GM19438 (cell line): ENCODE data around the gene ZNF341.

Experiments used
- ATAC-seq: cut with Tn5 transposase; IDR thresholded peaks from one replicate; pipeline ENCODE4 v1.9.1; 2021; ENCODE audit warnings: low read depth; ENCODE audit not compliant: unreplicated experiment

The ZNF341 gene

GRCh38 chr20:33765099-33765498, 33.3 kb downstream of the ZNF341 start:
- ATAC-seq = no peak

- no peak for ATAC-seq
Observed at GRCh38 chr20:33765592-33765991, 33.8 kb downstream of the ZNF341 start.

GRCh38 chr20:33766686-33767085, 34.9 kb downstream of the ZNF341 start:
- ATAC-seq = no peak

- no peak for ATAC-seq
Observed at GRCh38 chr20:33767777-33768138, 36.0 kb downstream of the ZNF341 start.

GRCh38 chr20:33769043-33769442, 37.2 kb downstream of the ZNF341 start:
- ATAC-seq = no peak

DNA sequence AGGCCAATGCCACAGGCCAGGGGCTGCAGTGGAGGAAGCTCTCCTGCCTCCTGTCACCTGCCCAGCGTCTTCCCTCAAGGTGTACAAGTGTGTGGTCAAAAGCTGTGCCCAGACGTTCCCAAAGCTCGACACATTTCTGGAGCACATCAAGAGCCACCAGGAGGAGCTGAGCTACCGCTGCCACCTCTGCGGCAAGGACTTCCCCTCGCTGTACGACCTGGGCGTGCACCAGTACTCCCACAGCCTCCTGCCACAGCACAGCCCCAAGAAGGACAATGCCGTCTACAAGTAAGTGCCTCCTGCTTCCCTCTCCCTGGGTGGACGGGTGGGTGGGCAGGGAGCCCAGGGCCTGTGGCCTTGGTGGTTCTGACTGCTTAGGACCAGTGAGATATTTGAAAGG, 38.2 kb downstream of the ZNF341 start:
- no peak for ATAC-seq

DNA sequence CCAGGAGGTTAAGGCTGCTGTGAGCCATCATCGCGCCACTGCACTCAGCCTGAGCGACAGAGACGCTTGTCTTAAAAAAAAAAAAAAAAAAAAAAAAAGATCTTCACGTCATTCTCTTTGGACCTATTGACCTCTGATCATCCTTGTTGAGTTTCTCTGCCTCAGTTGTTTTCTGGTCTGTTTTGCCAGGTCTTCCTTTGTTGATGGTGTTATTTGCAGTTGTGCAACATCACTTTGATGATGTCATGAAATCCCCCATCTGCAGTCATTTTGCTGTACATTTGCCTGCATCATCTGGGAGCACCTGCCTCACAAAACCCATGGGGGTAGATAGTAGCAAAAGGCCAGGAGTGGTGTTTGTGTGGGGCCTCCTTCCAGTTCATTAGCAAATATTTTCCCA, 40.1 kb downstream of the ZNF341 start:
- no peak for ATAC-seq

GRCh38 chr20:33772439-33772838, 40.6 kb downstream of the ZNF341 start:
- ATAC-seq = no peak

- ATAC-seq = peak; percentile 48
Observed at GRCh38 chr20:33773412-33774089, 41.8 kb downstream of the ZNF341 start.

GRCh38 chr20:33777816-33778215, 46.0 kb downstream of the ZNF341 start:
- ATAC-seq = no peak

GRCh38 chr20:33781133-33781532, 49.3 kb downstream of the ZNF341 start:
- no peak for ATAC-seq

DNA sequence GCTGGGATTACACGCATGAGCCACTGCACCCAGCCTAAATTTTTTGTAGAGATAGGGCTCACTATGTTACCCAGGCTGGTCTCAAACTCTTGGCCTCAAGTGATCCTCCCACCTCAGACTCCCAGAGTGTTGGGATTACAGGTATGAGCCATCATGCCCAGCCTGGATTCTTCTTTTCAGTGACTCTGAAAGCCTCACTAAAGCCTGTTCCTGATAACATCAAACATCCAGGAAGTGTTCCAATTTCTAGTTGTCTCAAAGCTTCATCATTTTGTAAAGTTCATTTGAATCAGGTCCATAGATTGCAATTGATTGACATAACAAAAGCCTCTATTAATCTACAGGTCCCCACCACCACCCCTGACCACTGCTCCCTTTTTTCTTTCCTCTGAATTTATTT, 50.1 kb downstream of the ZNF341 start:
- no peak for ATAC-seq

GRCh38 chr20:33783256-33783655, 51.5 kb downstream of the ZNF341 start:
- ATAC-seq = no peak

GRCh38 chr20:33783818-33784217, 52.0 kb downstream of the ZNF341 start:
- ATAC-seq = no peak

GRCh38 chr20:33784225-33784624, 52.4 kb downstream of the ZNF341 start:
- no peak for ATAC-seq

DNA sequence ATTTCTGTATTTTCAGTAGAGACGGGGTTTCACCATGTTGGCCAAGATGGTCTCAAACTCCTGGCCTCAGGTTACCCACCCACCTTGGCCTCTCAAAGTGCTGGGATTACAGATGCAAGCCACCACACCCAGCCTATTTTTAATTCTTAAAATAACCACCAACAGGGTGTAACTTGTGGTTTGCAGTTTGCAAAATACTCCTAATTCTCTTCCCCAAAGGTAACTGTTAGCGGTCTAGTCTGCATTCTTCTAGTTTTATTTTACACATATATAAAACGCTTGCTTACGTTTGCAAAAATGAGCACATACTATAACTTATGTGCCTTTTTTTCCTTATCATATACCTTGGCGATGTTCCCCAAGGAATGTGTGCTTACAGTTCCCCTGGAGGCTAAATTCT, 53.7 kb downstream of the ZNF341 start:
- ATAC-seq = no peak

- no peak for ATAC-seq
Observed at GRCh38 chr20:33787253-33787891, 55.6 kb downstream of the ZNF341 start.

GRCh38 chr20:33788351-33789049, 56.7 kb downstream of the ZNF341 start:
- no peak for ATAC-seq

- ATAC-seq = no peak
Observed at GRCh38 chr20:33789109-33789857, 57.5 kb downstream of the ZNF341 start.

DNA sequence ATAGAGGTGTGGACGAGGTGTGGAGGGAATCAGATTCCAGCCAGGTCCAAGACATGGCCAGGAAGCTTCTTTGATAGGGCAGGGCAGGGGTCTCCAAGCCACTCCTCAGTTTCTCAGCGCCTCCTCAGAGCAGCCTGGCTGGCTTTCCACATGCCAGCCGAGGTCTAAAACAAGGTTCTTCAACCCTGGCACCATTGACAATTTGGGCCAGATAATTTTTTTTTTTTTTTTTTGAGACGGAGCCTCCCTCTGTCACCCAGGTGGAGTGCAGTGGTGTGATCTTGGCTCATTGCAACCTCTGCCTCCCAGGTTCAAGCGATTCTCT, 58.0 kb downstream of the ZNF341 start:
- ATAC-seq = no peak

DNA sequence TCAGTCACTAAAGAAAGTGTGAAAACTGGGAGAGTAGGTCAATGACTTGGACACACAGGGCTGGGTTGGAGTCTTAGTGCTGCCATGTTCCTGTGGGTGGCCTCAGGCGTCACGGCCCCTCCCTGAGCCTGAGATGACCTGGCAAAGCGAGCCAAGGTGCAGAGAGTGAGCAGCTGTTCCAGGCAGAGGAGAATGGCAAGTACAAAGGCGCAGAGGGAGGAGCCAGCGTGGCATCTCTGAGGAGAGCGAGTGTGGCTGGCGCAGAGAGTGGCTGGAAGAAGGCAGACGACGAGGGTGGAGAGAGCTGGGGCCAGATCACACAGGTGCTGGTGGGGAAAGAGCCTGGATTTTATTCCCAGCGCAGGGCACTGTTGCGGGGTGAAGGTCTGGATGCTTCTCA, 58.8 kb downstream of the ZNF341 start:
- ATAC-seq = no peak
